HepG2 (cell line): ENCODE results near the gene CAMK2A. TPM values are rescaled to one million over a fixed set of nuclear protein-coding genes. Genes with fewer than 3 reads are reported as not detected.

Experiments
- ATAC-seq: fragments of 200-7000 bp; cut with Tn5 transposase; 3 replicates; pipeline ENCODE4 v1.9.1; 2020; ENCODE audit warnings: mild to moderate bottlenecking, moderate library complexity
- BruUV-seq: library from RNA; stranded (reverse); fragments of 400-500 nt; replicated peaks from 2 replicates; lab custom pipeline; 2021; lab: Mats Ljungman, UMichigan
- CTCF ChIA-PET: fragments of 300-600 bp; formaldehyde crosslinking; extraction: SDS; loops from one replicate; lab custom pipeline; 2021; ENCODE audit warnings: low total read pairs, inconsistent platforms, low intra/inter-chr PET ratio; lab: Yijun Ruan, JAX
- POLR2A ChIA-PET: fragments of 350-600 bp; sonication (Branson Sonifier 250); formaldehyde crosslinking; loops from one replicate; lab custom pipeline; 2020; ENCODE audit warnings: antibody characterized with exemption, inconsistent platforms; lab: Yijun Ruan, JAX
- DNase-seq: peaks from one replicate; pipeline ENCODE4 v3.0.0-alpha.2; 2015; ENCODE audit warnings: low spot score
- FAIRE-seq: peaks from 3 replicates; lab custom pipeline; 2011; peaks lifted over from hg19 to GRCh38; lab: Jason Lieb, UNC
- H2AFZ ChIP-seq: one replicate; pipeline ENCODE4 v1.6.1; 2011; ENCODE audit warnings: low read length, inconsistent platforms
- H3K27ac ChIP-seq: fragments of 300-600 bp; 3 replicates; pipeline ENCODE4 v1.8.0; 2011; ENCODE audit warnings: mixed run types, mild to moderate bottlenecking, mixed read lengths, low read length, inconsistent platforms; ENCODE audit not compliant: insufficient read depth; ENCODE audit errors: extremely low read length
- H3K27me3 ChIP-seq, 2 experiments: fragments of 200-600 bp in 1 of 2; 2 replicates in 1 of 2; 3 replicates in 1 of 2; pipeline versions ENCODE4 v1.6.0 to v1.8.0; 2011; ENCODE audit warnings: low read length in 2 of 2, mild to moderate bottlenecking in 2 of 2, moderate library complexity in 2 of 2, inconsistent platforms in 1 of 2; ENCODE audit not compliant: insufficient read depth in 2 of 2, control insufficient read depth in 1 of 2
- H3K36me3 ChIP-seq, 2 experiments: fragments of 200-600 bp in 1 of 2; replicated peaks in 1 of 2; 2 replicates in 1 of 2; 3 replicates in 1 of 2; pipeline versions ENCODE4 v1.5.1 to v1.8.0; 2011; ENCODE audit warnings: low read length in 2 of 2, inconsistent platforms in 1 of 2; ENCODE audit not compliant: insufficient read depth in 2 of 2, control insufficient read depth in 1 of 2
- H3K4me1 ChIP-seq: 2 replicates; pipeline ENCODE4 v1.5.1; 2012; ENCODE audit warnings: low read length, inconsistent platforms; ENCODE audit not compliant: insufficient read depth
- H3K4me2 ChIP-seq: 2 replicates; pipeline ENCODE4 v1.6.0; 2011; ENCODE audit warnings: low read depth, low read length, inconsistent platforms
- H3K4me3 ChIP-seq, 3 experiments: fragments of 200-600 bp in 1 of 3; sonication (generic), shearing (Covaris generic) in 1 of 3; replicated peaks in 1 of 3; 2 replicates each; pipeline ENCODE4 v1.5.1; 2011 to 2016; ENCODE audit warnings: low read length in 3 of 3, inconsistent platforms in 2 of 3, low read depth in 2 of 3, mild to moderate bottlenecking in 2 of 3, control low read depth in 1 of 3, mixed read lengths in 1 of 3; ENCODE audit not compliant: insufficient read depth in 1 of 3
- H3K79me2 ChIP-seq: one replicate; pipeline ENCODE4 v1.6.1; 2011; ENCODE audit warnings: low read length, inconsistent platforms; ENCODE audit not compliant: insufficient read depth
- H3K9ac ChIP-seq: 2 replicates; pipeline ENCODE4 v1.6.0; 2011; ENCODE audit warnings: mild to moderate bottlenecking, low read depth, low read length, inconsistent platforms; ENCODE audit not compliant: insufficient read depth
- H3K9me3 ChIP-seq: 2 replicates; pipeline ENCODE4 v1.5.1; 2012; ENCODE audit warnings: mild to moderate bottlenecking, low read length
- H4K20me1 ChIP-seq: 2 replicates; pipeline ENCODE4 v1.6.0; 2011; ENCODE audit warnings: inconsistent platforms, mild to moderate bottlenecking, low read length, moderate library complexity; ENCODE audit not compliant: insufficient read depth
- JUND ChIP-seq: sonication (generic); formaldehyde crosslinking; IDR thresholded peaks from 2 replicates; pipeline ENCODE4 v1.8.0; 2022; ENCODE audit warnings: mild to moderate bottlenecking, missing genetic modification reagents
- MED8 ChIP-seq: sonication (generic); formaldehyde crosslinking; IDR thresholded peaks from 2 replicates; pipeline ENCODE4 v1.8.1; 2023; ENCODE audit warnings: mild to moderate bottlenecking, missing genetic modification reagents; ENCODE audit not compliant: insufficient replicate concordance
- PAXIP1 ChIP-seq: sonication (generic); formaldehyde crosslinking; conservative IDR thresholded peaks from 2 replicates; pipeline ENCODE4 v1.4.0; 2020; ENCODE audit warnings: mild to moderate bottlenecking, missing genetic modification reagents, moderate library complexity
- RFXANK ChIP-seq: IDR thresholded peaks from 2 replicates; pipeline ENCODE4 v1.6.1; 2016
- SALL2 ChIP-seq: sonication (generic); formaldehyde crosslinking; IDR thresholded peaks from 2 replicates; pipeline ENCODE4 v1.8.1; 2023; ENCODE audit warnings: mild to moderate bottlenecking, missing genetic modification reagents, inconsistent platforms
- SMARCE1 ChIP-seq: fragments of 450-650 bp; IDR thresholded peaks from 2 replicates; pipeline ENCODE4 v1.6.1; 2017; ENCODE audit warnings: borderline replicate concordance
- THRA ChIP-seq: sonication (generic); formaldehyde crosslinking; IDR thresholded peaks from 2 replicates; pipeline ENCODE4 v1.4.0; 2020; ENCODE audit warnings: missing genetic modification reagents, borderline replicate concordance
- ZBTB49 ChIP-seq: sonication (generic); formaldehyde crosslinking; IDR thresholded peaks from 2 replicates; pipeline ENCODE4 v1.4.0; 2020; ENCODE audit warnings: missing genetic modification reagents, borderline replicate concordance
- ZFP90 ChIP-seq: sonication (generic); formaldehyde crosslinking; IDR thresholded peaks from 2 replicates; pipeline ENCODE4 v1.8.0; 2022; ENCODE audit warnings: missing genetic modification reagents, mild to moderate bottlenecking, inconsistent platforms, borderline replicate concordance
- ZNF18 ChIP-seq: sonication (generic); formaldehyde crosslinking; IDR thresholded peaks from 2 replicates; pipeline ENCODE4 v1.8.0; 2022; ENCODE audit warnings: mild to moderate bottlenecking, missing genetic modification reagents; ENCODE audit not compliant: insufficient replicate concordance
- ZNF572 ChIP-seq: sonication (generic); formaldehyde crosslinking; IDR thresholded peaks from 2 replicates; pipeline ENCODE4 v1.5.1; 2020; ENCODE audit warnings: mild to moderate bottlenecking, missing genetic modification reagents
- ZNF574 ChIP-seq: sonication (generic); formaldehyde crosslinking; IDR thresholded peaks from 2 replicates; pipeline ENCODE4 v1.4.0; 2020; ENCODE audit warnings: missing genetic modification reagents
- WGBS: methylation state at CpG from one replicate; pipeline ENCODE4 v1.1.6; 2017; ENCODE audit warnings: low lambda C conversion rate; 5-methylcytosine and 5-hydroxymethylcytosine counted together
- in situ Hi-C: cut with HindIII; loops from 2 replicates; pipeline ENCODE4 v1.10.0; 2017; ENCODE audit warnings: low pct_unique_long_range_greater_than_20kb; ENCODE audit not compliant: extremely low pct_ligation_motif_present
- intact Hi-C: fragments of 100-400 bp; cut with micrococcal nuclease; formaldehyde crosslinking; loops from one replicate; pipeline ENCODE4 v1.10.0; 2022; ENCODE audit not compliant: unreplicated experiment
- polyA plus RNA-seq, 8 experiments: library from polyadenylated mRNA; depleted of rRNA in 3 of 8; stranded (reverse) in 7 of 8; unstranded in 1 of 8; fragments of >200 nt; fragmentation: Illumina TruSeq in 4 of 8; extraction: Trizol in 4 of 8; gene quantifications; 2 replicates each; pipeline versions ENCODE4 v1.2.1 to v1.2.3, GENCODE V29; 2011 to 2016; ENCODE audit warnings: low read depth in 4 of 8, missing spikeins in 1 of 8, mixed read lengths in 1 of 8; ENCODE audit not compliant: insufficient read depth in 1 of 8
- total RNA-seq, 5 experiments: library from RNA; depleted of rRNA; stranded (reverse); fragments of >200 nt; fragmentation: Illumina TruSeq; extraction: Trizol; gene quantifications; 2 replicates each; pipeline ENCODE4 v1.2.3, GENCODE V29; 2016; ENCODE audit warnings: low read depth in 1 of 5

CAMK2A gene
- total and polyA plus RNA-seq, 2 of the 13 experiments (the other 11 are each of a cell fraction or from before 2014, with no cell fraction given): 0.11 TPM; not detected in 1

GRCh38 chr5:150184006-150184405 is 105.6 kb downstream of the CAMK2A start:
- Histone ChIP-seq H3K4me3 (no peak overlapping the region), H3K36me3 (no peaks in the 10 kb centered on the region), H3K4me1 (peaks cover 37% of the 10 kb centered on the region), H3K27me3 (peaks cover 4 to 10% of the 10 kb centered on the region in 2 experiments; a peak in 4 of 5 replicates), H3K27ac (no peak overlapping the region), H3K9ac (no peak overlapping the region), H4K20me1 (no peaks in the 10 kb centered on the region), H3K9me3 (no peaks in the 10 kb centered on the region), H3K79me2 (no peaks in the 10 kb centered on the region), H3K4me2 (no peak overlapping the region), H2AFZ (no peak overlapping the region)
- in situ Hi-C loops (no loop called here), intact Hi-C loops (no loop called here)
- POLR2A ChIA-PET: no interaction called here
- CTCF ChIA-PET: no interaction called here
- FAIRE-seq: no peak
- DNase-seq: no peak
- no TSS peak for BruUV-seq
- 38% methylated on average over 2 of the region's 2 CpGs for WGBS
- no peak for ATAC-seq
- no peak for TF ChIP-seq ZFP90 (CRISPR knock-in tag)
- no peak for TF ChIP-seq RFXANK (CRISPR knock-in tag)
- no peak for TF ChIP-seq ZNF18 (CRISPR knock-in tag)
- no peak for TF ChIP-seq SMARCE1
- no peak for TF ChIP-seq JUND (CRISPR knock-in tag)
- no peak for TF ChIP-seq ZBTB49 (CRISPR knock-in tag)
- no peak for TF ChIP-seq THRA (CRISPR knock-in tag)
- TF ChIP-seq PAXIP1 (CRISPR knock-in tag): no peak
- no peak for TF ChIP-seq ZNF574 (CRISPR knock-in tag)
- no peak for TF ChIP-seq SALL2 (CRISPR knock-in tag)
- TF ChIP-seq MED8 (CRISPR knock-in tag): no peak
- no peak for TF ChIP-seq ZNF572 (CRISPR knock-in tag)
